ENCODE results near the gene LRP4.
"Not testable (repeated sequence)": the region's sequence is repeated elsewhere in the genome, so short reads cannot be mapped to it uniquely, and the experiment has no call there.

Gene LRP4

GRCh38 chr11:46918083-46918787, at the start of gene LRP4:
LRP4 (minus strand) TSS chr11:46918550; CDS start chr11:46918379, 171 bp downstream.
- DNase-seq: peak; percentile 68

GRCh38 chr11:46967962-46968361, 49.6 kb upstream of the LRP4 start:
- DNase-seq: no peak

GRCh38 chr11:46966773-46967172, 48.4 kb upstream of the LRP4 start:
- DNase-seq: no peak

- DNase-seq: no peak
Measured at GRCh38 chr11:46963844-46964243, 45.5 kb upstream of the LRP4 start.

- DNase-seq: not testable (repeated sequence)
Measured at GRCh38 chr11:46961886-46962285, 43.5 kb upstream of the LRP4 start.

- DNase-seq: no peak
Measured at GRCh38 chr11:46961041-46961440, 42.7 kb upstream of the LRP4 start.

GRCh38 chr11:46958777-46959176, 40.4 kb upstream of the LRP4 start:
- no peak for DNase-seq

GRCh38 chr11:46953093-46953492, 34.7 kb upstream of the LRP4 start:
- DNase-seq: no peak

- DNase-seq: no peak
Measured at GRCh38 chr11:46952553-46952952, 34.2 kb upstream of the LRP4 start.

- DNase-seq: no peak
Measured at GRCh38 chr11:46951864-46952263, 33.5 kb upstream of the LRP4 start.

- DNase-seq: no peak
Measured at GRCh38 chr11:46949297-46949696, 30.9 kb upstream of the LRP4 start.

GRCh38 chr11:46948378-46949131, 30.2 kb upstream of the LRP4 start:
- DNase-seq: no peak

GRCh38 chr11:46947399-46948077, 29.2 kb upstream of the LRP4 start:
- no peak for DNase-seq

- no peak for DNase-seq
Measured at GRCh38 chr11:46944356-46945075, 26.2 kb upstream of the LRP4 start.

- DNase-seq: no peak
Measured at GRCh38 chr11:46942172-46942571, 23.8 kb upstream of the LRP4 start.

- peak; percentile 98 for DNase-seq
Measured at GRCh38 chr11:46936138-46937110, 18.1 kb upstream of the LRP4 start, which contains the start of gene CSTPP1. CSTPP1 (plus strand) TSS chr11:46936761; CDS start chr11:46936806, 45 bp downstream.

- no peak for DNase-seq
Measured at GRCh38 chr11:46930089-46930488, 11.7 kb upstream of the LRP4 start.

- not testable (repeated sequence) for DNase-seq
Measured at GRCh38 chr11:46928701-46929100, 10.4 kb upstream of the LRP4 start.

GRCh38 chr11:46927928-46928327, 9.6 kb upstream of the LRP4 start:
- DNase-seq: not testable (repeated sequence)

GRCh38 chr11:46920755-46921154, 2.4 kb upstream of the LRP4 start:
- DNase-seq: peak; percentile 27

- DNase-seq: peak; percentile 66
Measured at GRCh38 chr11:46918788-46919513, 601 bp upstream of the LRP4 start.
